ENCODE measurements around the gene HMGN4. TPM values are rescaled to one million over a fixed set of nuclear protein-coding genes. Genes with fewer than 3 reads are reported as not detected.

HMGN4 gene
- total RNA-seq, 1 donor from 2014 or later = 25.3 TPM

Other genes starting within 250 kb of the HMGN4 start
- gene BTN3A2, start 173.2 kb upstream of the HMGN4 start, total RNA-seq = 15.5 TPM
- 4.5 TPM for gene BTN2A2, start 155.3 kb upstream of the HMGN4 start, total RNA-seq
- 9.4 TPM for gene BTN3A1, start 136.1 kb upstream of the HMGN4 start, total RNA-seq
- 8.9 TPM for gene BTN3A3, start 97.9 kb upstream of the HMGN4 start, total RNA-seq
- gene BTN2A1, start 80.4 kb upstream of the HMGN4 start, total RNA-seq = 14.6 TPM
- gene BTN1A1, start 38.1 kb upstream of the HMGN4 start, total RNA-seq = not detected
- 9.0 TPM for gene ABT1, start 58.6 kb downstream of the HMGN4 start, total RNA-seq
- gene ZNF322, start 121.4 kb downstream of the HMGN4 start, total RNA-seq = 12.7 TPM

Measured in left ventricle myocardium superior (tissue), 1 donor.